Left lung (tissue), 10 donors: ENCODE data around the gene HECTD4. TPM values are rescaled to one million over a fixed set of nuclear protein-coding genes. Genes with fewer than 3 reads are reported as not detected.

Source experiments
- ATAC-seq: fragments of 200-7000 bp; cut with Tn5 transposase; one replicate; pipeline ENCODE4 v1.9.1; 2020; ENCODE audit warnings: moderate library complexity
- DNase-seq, 4 donors: peaks; one replicate each; pipeline ENCODE4 v3.0.0-alpha.2; 2013 to 2020
- H3K27ac ChIP-seq, 2 donors: fragments of 200-600 bp; sonication (generic) in 1 of 2; one replicate each; pipeline versions ENCODE4 v1.5.0 to v1.8.0; 2020 to 2021
- H3K27me3 ChIP-seq, 2 donors: fragments of 200-600 bp; sonication (generic) in 1 of 2; one replicate each; pipeline versions ENCODE4 v1.5.0 to v1.8.0; 2020 to 2021
- H3K36me3 ChIP-seq, 2 donors: fragments of 200-600 bp; sonication (generic) in 1 of 2; one replicate each; pipeline versions ENCODE4 v1.5.0 to v1.8.0; 2020 to 2021
- H3K4me1 ChIP-seq, 2 donors: fragments of 200-600 bp; one replicate each; pipeline ENCODE4 v1.8.0; 2021
- H3K4me3 ChIP-seq, 2 donors: fragments of 200-600 bp; sonication (generic) in 1 of 2; one replicate each; pipeline versions ENCODE4 v1.5.0 to v1.8.0; 2020 to 2021; ENCODE audit warnings: mild to moderate bottlenecking in 1 of 2
- H3K9me3 ChIP-seq, 2 donors: fragments of 200-600 bp; sonication (generic) in 1 of 2; one replicate each; pipeline versions ENCODE4 v1.5.0 to v1.8.0; 2020 to 2021
- CTCF ChIP-seq, 2 donors: fragments of 200-600 bp; sonication (generic) in 1 of 2; IDR thresholded peaks; one replicate each; pipeline versions ENCODE4 v1.5.0 to v1.8.0; 2021; ENCODE audit warnings: antibody characterized with exemption in 2 of 2
- intact Hi-C, 2 donors: fragments of 100-400 bp; cut with DNase I; formaldehyde crosslinking; loops; one replicate each; pipeline versions ENCODE4 v1.11.2 to v1.14.2; 2022
- polyA plus RNA-seq, 6 donors: library from polyadenylated mRNA; unstranded; fragments of 120-200 nt; gene quantifications; one replicate each; pipeline ENCODE4 v1.2.1, GENCODE V29; 2013; ENCODE audit not compliant: insufficient read length in 6 of 6
- total RNA-seq, 2 donors: library from RNA; stranded (reverse); fragmentation: NEBNext Ultra II Directional; extraction: Animal tissue kit (Norgen Biotek cat#: 25700); gene quantifications; one replicate each; pipeline ENCODE4 v1.2.1, GENCODE V29; 2021
- donor health status: DM: no; HTN: yes; CAD: no.
- donor health status: DM: no; HTN: no; CAD: no.

HECTD4 gene
- total and polyA plus RNA-seq, 8 donors: 41.3 to 78.6 (median 64.9) TPM

- ATAC-seq (no peak), DNase-seq (no peak)
- no peak for TF ChIP-seq CTCF (IDR thresholded peaks at IDR 0.05)
- Histone ChIP-seq H3K4me1 (no peaks in the 10 kb centered on the region), H3K36me3 (peaks cover 0 to 100% of the 10 kb centered on the region in 2 donors), H3K27me3 (no peaks in the 10 kb centered on the region), H3K4me3 (no peak overlapping the region), H3K27ac (no peak overlapping the region), H3K9me3 (no peaks in the 10 kb centered on the region)
- intact Hi-C loops: no loop called here
Measured at GRCh38 chr12:112241176-112241575, 141.1 kb downstream of the HECTD4 start.

- H3K36me3 ChIP-seq: peaks cover 5 to 100% of the 10 kb centered on the region in 2 donors
- no peaks in the 10 kb centered on the region for H3K9me3 ChIP-seq
- DNase-seq (no peak), ATAC-seq (peak; percentile 87)
- no peaks in the 10 kb centered on the region for H3K27me3 ChIP-seq
- intact Hi-C loops: no loop called here
- no peak overlapping the region for H3K27ac ChIP-seq
- TF ChIP-seq CTCF (IDR thresholded peaks at IDR 0.05): no peak
- H3K4me3 ChIP-seq: no peak overlapping the region
- no peaks in the 10 kb centered on the region for H3K4me1 ChIP-seq
Measured at GRCh38 chr12:112239881-112240280, 142.3 kb downstream of the HECTD4 start.

GRCh38 chr12:112239020-112239419, 143.2 kb downstream of the HECTD4 start:
- no peak for TF ChIP-seq CTCF (IDR thresholded peaks at IDR 0.05)
- Histone ChIP-seq H3K36me3 (peaks cover 5 to 100% of the 10 kb centered on the region in 2 donors), H3K4me3 (no peak overlapping the region), H3K9me3 (no peaks in the 10 kb centered on the region), H3K27ac (no peak overlapping the region), H3K4me1 (no peaks in the 10 kb centered on the region), H3K27me3 (no peaks in the 10 kb centered on the region)
- no peak for DNase-seq
- ATAC-seq: no peak
- intact Hi-C loops: no loop called here

DNA sequence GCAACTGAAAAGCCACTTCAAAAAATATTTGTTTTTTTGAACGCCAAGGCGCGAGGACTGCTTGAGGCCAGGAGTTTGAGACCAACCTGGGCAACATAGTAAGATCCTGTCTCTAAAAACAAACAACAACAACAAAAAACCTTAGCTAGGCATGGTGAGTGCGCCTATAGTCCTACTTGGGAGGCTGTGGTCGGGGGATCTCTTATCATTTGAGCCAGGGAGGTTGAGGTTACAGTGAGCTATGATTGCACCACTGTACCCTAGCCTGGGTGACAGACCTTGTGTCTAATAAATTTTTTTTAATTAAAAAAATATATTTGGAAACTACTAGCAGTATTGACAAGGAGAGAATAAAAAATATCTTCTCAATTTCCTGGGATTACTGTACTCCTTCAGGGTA, 143.8 kb downstream of the HECTD4 start:
- Histone ChIP-seq H3K4me3 (no peak overlapping the region), H3K9me3 (no peaks in the 10 kb centered on the region), H3K4me1 (no peaks in the 10 kb centered on the region), H3K36me3 (peaks cover 5 to 99% of the 10 kb centered on the region in 2 donors), H3K27me3 (no peaks in the 10 kb centered on the region), H3K27ac (no peak overlapping the region)
- intact Hi-C loops: no loop called here
- ATAC-seq (no peak), DNase-seq (no peak)
- no peak for TF ChIP-seq CTCF (IDR thresholded peaks at IDR 0.05)

DNA sequence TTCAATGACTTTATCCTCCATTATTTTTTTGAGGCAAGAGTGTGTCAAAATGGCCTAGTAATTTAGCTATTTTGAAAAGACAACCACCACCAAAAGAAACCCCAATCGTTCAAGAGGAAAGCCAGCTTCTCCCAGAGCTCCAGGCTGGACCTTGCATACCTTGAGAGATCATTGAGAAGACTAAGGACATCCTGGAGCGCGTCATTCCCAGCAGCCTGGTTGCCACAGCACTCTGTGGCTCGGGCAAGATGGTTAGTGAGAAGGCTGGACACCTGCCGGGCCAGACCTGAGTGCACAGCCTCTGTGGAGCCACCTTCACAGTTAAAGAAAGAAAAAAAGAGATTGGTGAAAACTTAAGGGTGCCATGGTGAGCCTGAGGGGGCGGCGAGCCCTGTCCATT, 145.4 kb downstream of the HECTD4 start:
- no peak overlapping the region for H3K4me3 ChIP-seq
- intact Hi-C loops: no loop called here
- no peaks in the 10 kb centered on the region for H3K27me3 ChIP-seq
- DNase-seq (no peak), ATAC-seq (no peak)
- no peak for TF ChIP-seq CTCF (IDR thresholded peaks at IDR 0.05)
- H3K36me3 ChIP-seq: peaks cover 5 to 98% of the 10 kb centered on the region in 2 donors
- no peaks in the 10 kb centered on the region for H3K9me3 ChIP-seq
- no peaks in the 10 kb centered on the region for H3K4me1 ChIP-seq
- no peak overlapping the region for H3K27ac ChIP-seq
